ENCODE data around the gene TMBIM1. TPM values are rescaled to one million over a fixed set of nuclear protein-coding genes. Genes with fewer than 3 reads are reported as not detected.

Gene TMBIM1
- total and polyA plus RNA-seq, 9 of the 15 experiments (the other 6 are each of a cell fraction or from before 2014, with no cell fraction given) = 14.2 to 105 (median 47.0) TPM

DNA sequence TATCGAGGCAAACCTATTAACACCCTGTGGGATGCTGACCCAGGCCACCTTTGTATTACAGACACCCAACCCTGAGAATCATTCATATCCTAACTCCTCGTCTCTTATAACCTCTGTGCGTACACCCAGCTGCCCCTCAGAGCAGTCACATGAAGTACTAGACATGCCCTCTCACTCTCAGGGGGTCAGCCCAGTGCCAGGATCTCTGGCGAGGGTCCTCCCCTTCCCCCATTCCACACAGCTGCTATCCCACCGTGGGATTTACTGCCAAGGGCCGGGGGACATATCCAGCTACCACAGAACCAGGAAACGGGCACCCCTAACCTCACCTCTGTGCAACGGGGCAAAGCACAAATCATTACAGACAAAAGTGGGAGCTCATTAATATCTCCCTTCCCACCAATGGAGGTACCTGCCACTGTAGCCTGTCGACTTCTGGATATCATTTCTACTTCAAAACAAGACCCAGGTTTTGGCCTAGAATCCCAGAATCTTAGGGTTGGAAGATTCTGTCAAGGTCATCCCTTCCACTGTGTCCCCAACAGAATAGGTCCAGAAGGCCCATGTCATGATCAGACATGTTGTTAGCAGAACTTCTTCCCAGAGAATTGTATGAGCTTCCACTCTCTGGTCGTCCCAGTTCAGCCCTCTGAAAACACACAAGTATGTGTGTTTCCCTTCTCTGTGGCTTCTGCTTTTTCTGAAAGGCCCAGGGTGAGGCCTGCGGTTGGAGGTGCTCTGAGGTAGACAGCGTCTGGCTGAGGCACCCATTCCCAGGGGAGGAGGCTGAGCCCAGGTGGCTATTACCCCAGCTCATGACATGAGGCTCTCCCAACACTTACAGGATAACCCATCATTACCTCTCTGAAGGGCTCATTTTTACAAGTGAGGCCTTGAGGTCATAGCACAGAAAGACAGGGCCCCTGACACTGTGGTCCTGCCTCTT lies 1.7 kb downstream of the TMBIM1 start:
- Histone ChIP-seq H3K9me3 (replicated peaks; ENCODE audit: control insufficient read depth, insufficient read depth, low read depth, low read length) (no peaks in the 10 kb centered on the region), H3K9me1 (ENCODE audit: control insufficient read depth, insufficient read depth, low read length) (peaks cover 3% of the 10 kb centered on the region), H3K27ac (ENCODE audit: extremely low read depth, low read depth, low read length) (peak overlapping the region; percentile 88), H3K36me3 (ENCODE audit: control insufficient read depth, insufficient read depth, low read length) (peaks cover 21% of the 10 kb centered on the region), H4K20me1 (replicated peaks; ENCODE audit: control insufficient read depth, insufficient read depth, low read length) (peaks cover 6% of the 10 kb centered on the region; the same call in 1 of the 2 replicates), H3K4me3 (peak overlapping the region; percentile 62), H3K79me2 (ENCODE audit: control insufficient read depth, insufficient read depth, low read length) (peaks cover 68% of the 10 kb centered on the region), H3K4me1 (replicated peaks in 1 of 2; ENCODE audit: control insufficient read depth in 2 of 2, insufficient read depth in 2 of 2, low read length in 2 of 2) (peaks cover 50 to 59% of the 10 kb centered on the region in 2 experiments), H2AFZ (ENCODE audit: low read depth, low read length) (no peak overlapping the region), H3K9ac (ENCODE audit: insufficient read depth in 1 of 2, low read depth in 2 of 2, low read length in 2 of 2) (peak overlapping the region; percentile 82 to 92), H3K4me2 (ENCODE audit: insufficient read depth, low read length) (peak overlapping the region; percentile 94), H3K27me3 (ENCODE audit: control insufficient read depth in 2 of 2, insufficient read depth in 2 of 2, low read length in 2 of 2) (no peaks in the 10 kb centered on the region)
- in situ Hi-C loops (cut with MboI) (no loop called here), intact Hi-C loops (cut with micrococcal nuclease) (loop anchor here (5.0 kb wide), 1 partner anchor 277 kb away; the partner anchor contains the start of genes CNOT9 and USP37)
- WGBS (ENCODE audit: insufficient coverage, low coverage, missing lambda C conversion rate) = 3% methylated on average over 12 of the region's 12 CpGs
- DNase-seq (ENCODE audit: extremely low read depth in 1 of 4, low spot score in 3 of 4) = no peak
- no TSS peak for BruUV-seq (replicated peaks)
- no peak for ATAC-seq
- no peak for FAIRE-seq
- ChIA-PET CTCF (ENCODE audit: low intra/inter-chr PET ratio) (no interaction called here), POLR2A (interaction anchor here (0.6 to 2.5 kb wide), 10 partner anchors 11 to 118 kb away, joined by 3 to 10 read pairs (median 4); partner anchors contain the start of genes AAMP and PNKD)
- TF ChIP-seq RAD51 (IDR thresholded peaks at IDR 0.05; ENCODE audit: borderline replicate concordance, low read depth) = no peak
- TF ChIP-seq ZNF785 (CRISPR knock-in tag; IDR thresholded peaks at IDR 0.05) = no peak
- peak; percentile 75; the same call in 1 of the 2 replicates for TF ChIP-seq SPI1 (IDR thresholded peaks at IDR 0.05; ENCODE audit: borderline replicate concordance, low read depth, low read length)
- TF ChIP-seq RUNX1 (IDR thresholded peaks at IDR 0.05; ENCODE audit: low read depth) = no peak
- no peak for TF ChIP-seq NCOR1 (IDR thresholded peaks at IDR 0.05)
- 0 out of 2 replicates have a peak, but pooled peaks have one; percentile 11 for TF ChIP-seq EP400 (IDR thresholded peaks at IDR 0.05)
- no peak for TF ChIP-seq GABPA (tag; conservative IDR thresholded peaks at IDR 0.05; ENCODE audit: low read depth)
- TF ChIP-seq GTF2E2 (tag; IDR thresholded peaks at IDR 0.05) = no peak
- TF ChIP-seq ETS1 (conservative IDR thresholded peaks at IDR 0.05; ENCODE audit: control insufficient read depth, low read depth, low read length) = no peak
- TF ChIP-seq ESRRA (IDR thresholded peaks at IDR 0.05; ENCODE audit: borderline replicate concordance, low read depth) = 0 out of 2 replicates have a peak, but pooled peaks have one; percentile 40
- no peak for TF ChIP-seq SRF (CRISPR knock-in tag; IDR thresholded peaks at IDR 0.05)
- TF ChIP-seq, protein P1, sequence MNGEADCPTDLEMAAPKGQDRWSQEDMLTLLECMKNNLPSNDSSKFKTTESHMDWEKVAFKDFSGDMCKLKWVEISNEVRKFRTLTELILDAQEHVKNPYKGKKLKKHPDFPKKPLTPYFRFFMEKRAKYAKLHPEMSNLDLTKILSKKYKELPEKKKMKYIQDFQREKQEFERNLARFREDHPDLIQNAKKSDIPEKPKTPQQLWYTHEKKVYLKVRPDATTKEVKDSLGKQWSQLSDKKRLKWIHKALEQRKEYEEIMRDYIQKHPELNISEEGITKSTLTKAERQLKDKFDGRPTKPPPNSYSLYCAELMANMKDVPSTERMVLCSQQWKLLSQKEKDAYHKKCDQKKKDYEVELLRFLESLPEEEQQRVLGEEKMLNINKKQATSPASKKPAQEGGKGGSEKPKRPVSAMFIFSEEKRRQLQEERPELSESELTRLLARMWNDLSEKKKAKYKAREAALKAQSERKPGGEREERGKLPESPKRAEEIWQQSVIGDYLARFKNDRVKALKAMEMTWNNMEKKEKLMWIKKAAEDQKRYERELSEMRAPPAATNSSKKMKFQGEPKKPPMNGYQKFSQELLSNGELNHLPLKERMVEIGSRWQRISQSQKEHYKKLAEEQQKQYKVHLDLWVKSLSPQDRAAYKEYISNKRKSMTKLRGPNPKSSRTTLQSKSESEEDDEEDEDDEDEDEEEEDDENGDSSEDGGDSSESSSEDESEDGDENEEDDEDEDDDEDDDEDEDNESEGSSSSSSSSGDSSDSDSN (IDR thresholded peaks at IDR 0.05; ENCODE audit: borderline replicate concordance in 1 of 2, low read depth in 2 of 2, low read length in 2 of 2) = no peak
- no peak for TF ChIP-seq NR2C1 (IDR thresholded peaks at IDR 0.05)
- no peak for TF ChIP-seq NR2C1 (tag; IDR thresholded peaks at IDR 0.05)
- TF ChIP-seq ZFX (CRISPR knock-in tag; IDR thresholded peaks at IDR 0.05) = peak; percentile 64; the same call in 1 of the 2 replicates
- TF ChIP-seq POLR2B (IDR thresholded peaks at IDR 0.05; ENCODE audit: low read depth, partially characterized antibody) = no peak
- TF ChIP-seq, protein P2, sequence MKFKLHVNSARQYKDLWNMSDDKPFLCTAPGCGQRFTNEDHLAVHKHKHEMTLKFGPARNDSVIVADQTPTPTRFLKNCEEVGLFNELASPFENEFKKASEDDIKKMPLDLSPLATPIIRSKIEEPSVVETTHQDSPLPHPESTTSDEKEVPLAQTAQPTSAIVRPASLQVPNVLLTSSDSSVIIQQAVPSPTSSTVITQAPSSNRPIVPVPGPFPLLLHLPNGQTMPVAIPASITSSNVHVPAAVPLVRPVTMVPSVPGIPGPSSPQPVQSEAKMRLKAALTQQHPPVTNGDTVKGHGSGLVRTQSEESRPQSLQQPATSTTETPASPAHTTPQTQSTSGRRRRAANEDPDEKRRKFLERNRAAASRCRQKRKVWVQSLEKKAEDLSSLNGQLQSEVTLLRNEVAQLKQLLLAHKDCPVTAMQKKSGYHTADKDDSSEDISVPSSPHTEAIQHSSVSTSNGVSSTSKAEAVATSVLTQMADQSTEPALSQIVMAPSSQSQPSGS (CRISPR knock-in tag; IDR thresholded peaks at IDR 0.05) = no peak
